Sigmoid colon (tissue), 4 donors: ENCODE measurements around the gene ARMC2.

Experiments used
- POLR2A ChIP-seq, 2 donors: fragments of 450-650 bp; IDR thresholded peaks; one replicate each; pipeline ENCODE4 v1.6.1; 2016; ENCODE audit warnings: antibody characterized with exemption in 2 of 2, mild to moderate bottlenecking in 2 of 2, moderate library complexity in 2 of 2
- POLR2AphosphoS5 ChIP-seq, 4 donors: sonication (generic); formaldehyde crosslinking; IDR thresholded peaks; one replicate each; pipeline ENCODE4 v1.6.1; 2017; ENCODE audit warnings: antibody characterized with exemption in 4 of 4
- TF ChIP-seq, protein P1 (sequence below), 4 experiments: fragments of 450-650 bp in 3 of 4; fragments of 200-600 bp in 1 of 4; IDR thresholded peaks; one replicate each; pipeline ENCODE4 v1.5.1; 2016 to 2019; ENCODE audit warnings: antibody characterized with exemption in 4 of 4, mild to moderate bottlenecking in 3 of 4, moderate library complexity in 2 of 4

DNA sequence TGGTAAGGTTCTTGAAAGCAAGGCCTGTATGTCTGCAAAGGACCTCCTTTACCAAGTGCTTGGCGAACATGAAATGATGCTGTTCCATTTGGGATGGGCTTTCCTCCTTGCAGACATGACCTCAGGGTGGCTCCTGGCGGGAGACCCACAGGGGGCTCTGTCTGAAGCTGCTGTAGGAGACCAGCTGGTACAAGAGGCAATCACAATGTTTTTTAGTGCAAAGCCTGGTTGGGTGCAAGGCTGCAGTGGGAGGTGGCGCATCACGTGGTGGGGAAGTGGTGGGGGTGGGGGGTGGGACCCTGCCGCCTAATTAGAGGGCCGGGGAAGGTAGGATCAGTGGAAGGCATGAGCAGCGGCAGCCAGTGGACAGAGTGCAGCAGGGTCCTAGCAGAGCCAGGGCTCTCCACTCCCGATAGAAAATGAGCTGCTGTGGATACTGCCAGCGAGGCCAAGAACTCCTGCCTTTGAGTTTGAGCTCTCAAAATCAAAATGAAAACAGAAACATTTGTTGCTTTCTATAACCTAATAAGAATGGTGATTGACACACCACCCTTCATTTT lies 9.1 kb upstream of the ARMC2 start:
- TF ChIP-seq, protein P1, sequence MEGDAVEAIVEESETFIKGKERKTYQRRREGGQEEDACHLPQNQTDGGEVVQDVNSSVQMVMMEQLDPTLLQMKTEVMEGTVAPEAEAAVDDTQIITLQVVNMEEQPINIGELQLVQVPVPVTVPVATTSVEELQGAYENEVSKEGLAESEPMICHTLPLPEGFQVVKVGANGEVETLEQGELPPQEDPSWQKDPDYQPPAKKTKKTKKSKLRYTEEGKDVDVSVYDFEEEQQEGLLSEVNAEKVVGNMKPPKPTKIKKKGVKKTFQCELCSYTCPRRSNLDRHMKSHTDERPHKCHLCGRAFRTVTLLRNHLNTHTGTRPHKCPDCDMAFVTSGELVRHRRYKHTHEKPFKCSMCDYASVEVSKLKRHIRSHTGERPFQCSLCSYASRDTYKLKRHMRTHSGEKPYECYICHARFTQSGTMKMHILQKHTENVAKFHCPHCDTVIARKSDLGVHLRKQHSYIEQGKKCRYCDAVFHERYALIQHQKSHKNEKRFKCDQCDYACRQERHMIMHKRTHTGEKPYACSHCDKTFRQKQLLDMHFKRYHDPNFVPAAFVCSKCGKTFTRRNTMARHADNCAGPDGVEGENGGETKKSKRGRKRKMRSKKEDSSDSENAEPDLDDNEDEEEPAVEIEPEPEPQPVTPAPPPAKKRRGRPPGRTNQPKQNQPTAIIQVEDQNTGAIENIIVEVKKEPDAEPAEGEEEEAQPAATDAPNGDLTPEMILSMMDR (IDR thresholded peaks at IDR 0.05), result no peak
- TF ChIP-seq POLR2A (IDR thresholded peaks at IDR 0.05) (no peak), POLR2AphosphoS5 (IDR thresholded peaks at IDR 0.05) (no peak)
